ENCODE measurements around the gene ELK1.

DNA sequence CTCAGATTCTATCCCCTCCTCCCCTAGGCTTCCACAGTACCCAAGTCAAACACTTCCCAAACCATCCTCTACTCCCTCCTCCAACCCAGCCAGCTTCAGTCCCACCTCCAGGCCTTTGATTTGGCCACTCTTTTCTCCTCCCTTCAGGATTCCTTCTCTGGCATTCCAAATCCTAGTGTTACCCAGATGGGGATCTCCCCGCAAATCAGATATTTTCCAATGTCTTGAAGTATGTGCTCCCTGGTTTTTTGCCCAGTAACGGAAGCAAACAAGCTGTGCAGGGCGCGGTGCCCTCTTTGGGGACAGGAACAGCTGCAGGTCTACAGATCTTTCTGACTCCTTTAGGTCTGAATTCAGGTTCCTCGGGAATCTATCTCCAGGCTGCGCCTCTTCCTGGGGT, 28.5 kb downstream of the ELK1 start:
- TF ChIP-seq, protein P1, sequence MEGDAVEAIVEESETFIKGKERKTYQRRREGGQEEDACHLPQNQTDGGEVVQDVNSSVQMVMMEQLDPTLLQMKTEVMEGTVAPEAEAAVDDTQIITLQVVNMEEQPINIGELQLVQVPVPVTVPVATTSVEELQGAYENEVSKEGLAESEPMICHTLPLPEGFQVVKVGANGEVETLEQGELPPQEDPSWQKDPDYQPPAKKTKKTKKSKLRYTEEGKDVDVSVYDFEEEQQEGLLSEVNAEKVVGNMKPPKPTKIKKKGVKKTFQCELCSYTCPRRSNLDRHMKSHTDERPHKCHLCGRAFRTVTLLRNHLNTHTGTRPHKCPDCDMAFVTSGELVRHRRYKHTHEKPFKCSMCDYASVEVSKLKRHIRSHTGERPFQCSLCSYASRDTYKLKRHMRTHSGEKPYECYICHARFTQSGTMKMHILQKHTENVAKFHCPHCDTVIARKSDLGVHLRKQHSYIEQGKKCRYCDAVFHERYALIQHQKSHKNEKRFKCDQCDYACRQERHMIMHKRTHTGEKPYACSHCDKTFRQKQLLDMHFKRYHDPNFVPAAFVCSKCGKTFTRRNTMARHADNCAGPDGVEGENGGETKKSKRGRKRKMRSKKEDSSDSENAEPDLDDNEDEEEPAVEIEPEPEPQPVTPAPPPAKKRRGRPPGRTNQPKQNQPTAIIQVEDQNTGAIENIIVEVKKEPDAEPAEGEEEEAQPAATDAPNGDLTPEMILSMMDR (IDR thresholded peaks at IDR 0.05): no peak
- TF ChIP-seq POLR2A (IDR thresholded peaks at IDR 0.05): no peak
